Coronary artery (tissue), 2 donors: ENCODE measurements around the gene NEMP2.

Experiments
- DNase-seq: peaks from one replicate; pipeline ENCODE4 v3.0.0-alpha.2; 2017; ENCODE audit warnings: low spot score
- H3K27ac ChIP-seq, 2 donors: fragments of 200-600 bp; sonication (generic); one replicate each; pipeline ENCODE4 v1.5.1; 2016 to 2019
- H3K4me3 ChIP-seq: fragments of 200-600 bp; sonication (generic); 2 replicates; pipeline ENCODE4 v1.5.1; 2016; ENCODE audit warnings: mild to moderate bottlenecking, moderate library complexity
- TF ChIP-seq, protein P1 (sequence below): fragments of 200-600 bp; sonication (generic); IDR thresholded peaks from one replicate; pipeline ENCODE4 v1.5.1; 2019; ENCODE audit warnings: antibody characterized with exemption

Gene NEMP2

DNA sequence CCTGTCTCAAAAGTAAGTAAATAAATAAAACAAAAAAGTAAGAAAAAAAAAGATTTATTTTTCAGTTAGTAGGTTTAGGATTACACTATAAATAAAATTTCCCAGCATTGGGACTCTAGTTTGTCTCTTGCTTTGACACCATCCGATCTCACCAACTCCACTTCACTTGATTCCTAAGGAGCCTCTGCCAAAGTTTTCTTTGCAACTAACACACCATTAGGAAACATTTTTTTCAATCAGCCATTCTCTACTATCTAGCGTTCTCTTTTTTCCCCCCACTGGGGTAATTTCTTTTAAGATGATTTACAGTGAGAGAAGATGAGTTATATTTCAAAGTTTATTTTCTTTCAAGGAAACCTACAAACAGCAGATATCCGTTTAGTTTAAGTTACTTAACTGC is 10.6 kb upstream of the NEMP2 start:
- H3K27ac ChIP-seq = peak overlapping the region; percentile 13 to 73
- H3K4me3 ChIP-seq = peak overlapping the region; percentile 53
- TF ChIP-seq, protein P1, sequence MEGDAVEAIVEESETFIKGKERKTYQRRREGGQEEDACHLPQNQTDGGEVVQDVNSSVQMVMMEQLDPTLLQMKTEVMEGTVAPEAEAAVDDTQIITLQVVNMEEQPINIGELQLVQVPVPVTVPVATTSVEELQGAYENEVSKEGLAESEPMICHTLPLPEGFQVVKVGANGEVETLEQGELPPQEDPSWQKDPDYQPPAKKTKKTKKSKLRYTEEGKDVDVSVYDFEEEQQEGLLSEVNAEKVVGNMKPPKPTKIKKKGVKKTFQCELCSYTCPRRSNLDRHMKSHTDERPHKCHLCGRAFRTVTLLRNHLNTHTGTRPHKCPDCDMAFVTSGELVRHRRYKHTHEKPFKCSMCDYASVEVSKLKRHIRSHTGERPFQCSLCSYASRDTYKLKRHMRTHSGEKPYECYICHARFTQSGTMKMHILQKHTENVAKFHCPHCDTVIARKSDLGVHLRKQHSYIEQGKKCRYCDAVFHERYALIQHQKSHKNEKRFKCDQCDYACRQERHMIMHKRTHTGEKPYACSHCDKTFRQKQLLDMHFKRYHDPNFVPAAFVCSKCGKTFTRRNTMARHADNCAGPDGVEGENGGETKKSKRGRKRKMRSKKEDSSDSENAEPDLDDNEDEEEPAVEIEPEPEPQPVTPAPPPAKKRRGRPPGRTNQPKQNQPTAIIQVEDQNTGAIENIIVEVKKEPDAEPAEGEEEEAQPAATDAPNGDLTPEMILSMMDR = no peak
- no peak for DNase-seq

DNA sequence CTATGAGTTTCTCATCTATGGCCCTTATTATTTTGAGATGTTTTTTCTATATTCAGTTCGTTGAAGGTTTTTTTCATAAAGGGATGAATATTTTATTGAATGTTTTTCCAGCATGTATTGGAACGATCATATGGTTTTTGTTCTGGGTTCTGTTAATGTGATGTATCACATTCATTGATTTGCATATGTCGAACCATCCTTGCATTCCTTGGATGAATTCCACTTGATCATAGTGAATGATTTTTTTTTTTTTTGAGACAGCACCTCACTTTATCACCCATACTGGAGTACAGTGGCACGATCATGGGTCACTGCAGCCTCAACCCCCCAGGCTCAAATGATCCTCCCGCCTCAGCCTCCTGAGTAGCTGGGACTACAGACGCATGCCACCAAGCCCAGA is 5.5 kb upstream of the NEMP2 start:
- Histone ChIP-seq H3K4me3 (no peak overlapping the region), H3K27ac (no peak overlapping the region)
- no peak for DNase-seq
- TF ChIP-seq, protein P1 = no peak

DNA sequence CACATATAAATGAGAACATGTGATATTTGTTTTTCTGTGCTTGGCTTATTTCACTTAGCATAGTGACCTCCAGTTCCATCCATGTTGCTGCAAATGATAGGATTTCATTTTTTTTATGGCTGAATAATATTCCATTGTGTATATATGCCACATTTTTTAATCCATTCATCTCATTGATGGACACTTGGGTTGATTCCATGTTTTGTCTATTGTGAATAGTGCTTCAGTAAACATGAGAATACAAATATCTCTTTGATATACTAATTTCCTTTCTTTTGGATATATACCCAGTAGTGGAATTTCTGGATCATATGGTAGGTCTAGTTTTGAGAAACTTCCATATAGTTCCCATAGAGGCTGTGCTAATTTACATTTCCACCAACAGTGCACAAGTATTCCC is 3.7 kb upstream of the NEMP2 start:
- TF ChIP-seq, protein P1 = no peak
- Histone ChIP-seq H3K4me3 (no peak overlapping the region), H3K27ac (no peak overlapping the region)
- no peak for DNase-seq

DNA sequence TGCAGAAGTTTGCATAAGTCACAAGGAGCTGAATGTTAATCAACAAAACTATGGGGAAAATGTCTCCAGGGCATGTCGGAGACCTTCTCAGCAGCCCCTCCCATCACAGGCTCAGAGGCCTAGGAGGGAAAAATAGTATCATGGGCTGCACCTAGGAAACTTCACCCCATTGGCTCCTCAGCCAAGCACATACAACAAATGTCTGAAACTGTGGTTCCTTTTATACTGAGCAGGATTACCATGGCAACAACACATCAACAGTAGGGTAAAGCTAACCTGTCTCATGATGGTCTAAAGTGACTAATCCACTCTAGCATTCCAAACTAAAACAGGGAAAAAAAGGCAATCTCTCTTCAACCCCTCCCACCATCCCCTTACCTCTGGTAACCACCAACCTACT is 3.2 kb upstream of the NEMP2 start:
- TF ChIP-seq, protein P1 = no peak
- DNase-seq = no peak
- Histone ChIP-seq H3K27ac (no peak overlapping the region), H3K4me3 (no peak overlapping the region)

DNA sequence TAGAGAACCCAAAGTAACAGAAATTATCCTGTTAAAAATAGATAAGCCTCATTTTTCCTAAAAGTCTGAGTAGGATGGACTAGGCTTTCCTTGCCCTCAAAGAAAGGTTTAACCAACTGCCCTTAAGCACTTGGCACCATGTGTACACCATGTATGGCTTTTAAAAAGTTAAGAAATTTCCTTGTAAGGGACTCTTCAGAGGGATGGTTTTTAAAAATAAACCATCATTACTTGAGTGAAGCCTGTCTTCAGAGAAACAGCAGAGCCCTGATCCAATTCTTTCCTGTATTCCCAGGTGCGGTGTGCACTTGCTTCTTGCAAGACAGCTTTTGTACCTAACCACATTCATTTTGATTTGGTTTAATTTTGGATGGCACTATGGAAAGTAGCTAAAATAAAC is 1.1 kb upstream of the NEMP2 start:
- TF ChIP-seq, protein P1 = no peak
- Histone ChIP-seq H3K4me3 (peak overlapping the region; percentile 87), H3K27ac (peak overlapping the region; percentile 96 to 99)
- DNase-seq = no peak

DNA sequence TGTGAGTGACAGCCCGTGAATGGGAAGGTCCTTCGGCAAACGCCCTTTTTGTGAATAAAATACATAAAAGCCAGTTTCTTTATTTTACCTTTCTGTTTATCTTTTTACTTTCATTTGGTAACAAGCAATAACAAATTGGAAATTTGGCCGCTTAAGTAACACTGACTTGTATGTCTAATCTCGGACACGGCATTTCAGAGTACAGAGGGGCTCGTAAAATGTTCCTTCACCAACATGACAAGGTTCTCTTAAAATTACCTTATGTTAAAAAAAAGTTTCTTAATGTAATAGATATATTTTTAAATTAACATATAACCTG is 558 bp upstream of the NEMP2 start:
- no peak for DNase-seq
- Histone ChIP-seq H3K4me3 (peak overlapping the region; percentile 87), H3K27ac (peak overlapping the region; percentile 96 to 99)
- TF ChIP-seq, protein P1 = no peak

DNA sequence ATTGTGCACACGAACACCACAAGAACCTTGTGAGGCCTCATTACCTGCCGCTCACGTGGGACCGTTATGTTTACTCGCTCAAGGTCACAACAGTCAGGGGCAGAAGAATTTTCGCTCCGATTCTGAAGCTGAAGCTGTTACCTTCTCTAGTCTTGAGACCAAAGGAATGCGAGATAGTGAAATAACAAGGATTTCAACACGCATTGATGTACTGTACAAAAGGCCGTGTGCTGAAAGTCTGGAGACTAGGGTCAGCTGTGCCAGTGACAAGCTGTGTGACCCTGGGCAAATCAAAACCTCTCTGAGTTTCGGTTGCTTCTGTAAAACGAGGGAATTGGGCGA is 583 bp downstream of the NEMP2 start:
- TF ChIP-seq, protein P1 = no peak
- H3K27ac ChIP-seq = peak overlapping the region; percentile 96 to 99
- H3K4me3 ChIP-seq = peak overlapping the region; percentile 87
- DNase-seq = no peak
